NCI-H510A (cell line): ENCODE results near the gene B3GLCT.
"Not testable (repeated sequence)": the region's sequence is repeated elsewhere in the genome, so short reads cannot be mapped to it uniquely, and the experiment has no call there.

Experiments
- DNase-seq: peaks from one replicate; lab custom pipeline; 2025; lab: John Stamatoyannopoulos, UW

The B3GLCT gene

GRCh38 chr13:31184451-31184850 lies 15.3 kb upstream of the B3GLCT start:
- DNase-seq: no peak

- no peak for DNase-seq
Observed at GRCh38 chr13:31184981-31185645, 14.7 kb upstream of the B3GLCT start.

GRCh38 chr13:31191748-31192147 lies 8.0 kb upstream of the B3GLCT start:
- no peak for DNase-seq

GRCh38 chr13:31192306-31192705 lies 7.5 kb upstream of the B3GLCT start:
- DNase-seq: no peak

GRCh38 chr13:31195616-31196015 lies 4.2 kb upstream of the B3GLCT start:
- DNase-seq: no peak

- no peak for DNase-seq
Observed at GRCh38 chr13:31196992-31197391, 2.8 kb upstream of the B3GLCT start.

- no peak for DNase-seq
Observed at GRCh38 chr13:31198519-31198918, 1.3 kb upstream of the B3GLCT start.

GRCh38 chr13:31199527-31199848 lies 287 bp upstream of the B3GLCT start:
- DNase-seq: no peak

GRCh38 chr13:31200637-31200971 lies 829 bp downstream of the B3GLCT start:
- DNase-seq: peak; percentile 27

GRCh38 chr13:31201341-31202031 lies 1.7 kb downstream of the B3GLCT start:
- no peak for DNase-seq

- DNase-seq: no peak
Observed at GRCh38 chr13:31204592-31204991, 4.8 kb downstream of the B3GLCT start.

GRCh38 chr13:31207661-31208552 lies 8.1 kb downstream of the B3GLCT start:
- DNase-seq: no peak

- no peak for DNase-seq
Observed at GRCh38 chr13:31208559-31209122, 8.9 kb downstream of the B3GLCT start.

GRCh38 chr13:31209172-31209840 lies 9.5 kb downstream of the B3GLCT start:
- DNase-seq: peak; percentile 76

GRCh38 chr13:31209841-31210210 lies 10.1 kb downstream of the B3GLCT start:
- DNase-seq: no peak

GRCh38 chr13:31213651-31214289 lies 14.0 kb downstream of the B3GLCT start:
- no peak for DNase-seq

- no peak for DNase-seq
Observed at GRCh38 chr13:31214435-31214834, 14.7 kb downstream of the B3GLCT start.

- DNase-seq: not testable (repeated sequence)
Observed at GRCh38 chr13:31216916-31217315, 17.1 kb downstream of the B3GLCT start.

GRCh38 chr13:31219909-31220598 lies 20.3 kb downstream of the B3GLCT start:
- DNase-seq: no peak

- DNase-seq: no peak
Observed at GRCh38 chr13:31221057-31221456, 21.3 kb downstream of the B3GLCT start.

- DNase-seq: no peak
Observed at GRCh38 chr13:31223215-31223614, 23.4 kb downstream of the B3GLCT start.
